AG04450 (cell line): ENCODE data around the gene GEMIN2. TPM values are rescaled to one million over a fixed set of nuclear protein-coding genes. Genes with fewer than 3 reads are reported as not detected.
A peak's percentile ranks its signal among the peaks of the same experiment; 100 is the strongest.

ENCODE experiments used
- CTCF ChIA-PET: fragments of 300-600, 350-600 bp; formaldehyde crosslinking; extraction: SDS; loops from one replicate; lab custom pipeline; 2022; ENCODE audit warnings: antibody characterized with exemption, inconsistent platforms; lab: Charles Lee
- POLR2A ChIA-PET: fragments of 350-600 bp; formaldehyde crosslinking; extraction: SDS; loops from one replicate; lab custom pipeline; 2021; ENCODE audit warnings: antibody characterized with exemption, inconsistent platforms; lab: Yijun Ruan, JAX
- DNase-seq: peaks from one replicate; pipeline ENCODE4 v3.0.0-alpha.2; 2011; ENCODE audit warnings: low read depth, low spot score
- H3K27ac ChIP-seq: one replicate; pipeline ENCODE4 v1.5.1; 2012; ENCODE audit warnings: low read depth, low read length, control low read depth
- H3K27me3 ChIP-seq: one replicate; pipeline ENCODE4 v1.6.0; 2012; ENCODE audit warnings: low read length; ENCODE audit not compliant: control insufficient read depth, insufficient read depth
- H3K4me3 ChIP-seq: 2 replicates; pipeline ENCODE4 v1.5.1; 2011; ENCODE audit warnings: mild to moderate bottlenecking, low read depth, low read length, control low read depth
- H3K9me3 ChIP-seq: 2 replicates; pipeline ENCODE4 v1.5.1; 2012; ENCODE audit warnings: low read length; ENCODE audit not compliant: control insufficient read depth, insufficient read depth
- CTCF ChIP-seq: IDR thresholded peaks from 2 replicates; pipeline ENCODE4 v1.5.1; 2011; ENCODE audit warnings: low read depth, low read length, control low read depth, inconsistent platforms
- polyA plus RNA-seq: library from polyadenylated mRNA; depleted of rRNA; stranded (reverse); fragments of >200 nt; gene quantifications from 2 replicates; pipeline ENCODE4 v1.2.3, GENCODE V29; 2011

The GEMIN2 gene
- polyA plus RNA-seq, 1 experiment: 15.4 TPM

- H3K4me3 ChIP-seq: no peak overlapping the region
- TF ChIP-seq CTCF: no peak
- ChIA-PET POLR2A (no interaction called here), CTCF (no interaction called here)
- H3K27ac ChIP-seq: no peak overlapping the region
- no peaks in the 10 kb centered on the region; the same call in 1 of the 2 replicates for H3K9me3 ChIP-seq
- no peak for DNase-seq
- no peaks in the 10 kb centered on the region for H3K27me3 ChIP-seq
These were observed 59.1 kb downstream of the GEMIN2 start for GRCh38 chr14:39173198-39173597.

GRCh38 chr14:39174560-39175444 is 60.7 kb downstream of the GEMIN2 start, which contains the start of gene PNN:
Gene PNN (plus strand): TSS chr14:39175254. CDS start chr14:39175280, 26 bp downstream.
- ChIA-PET POLR2A (interaction anchor here (0.6 to 1.4 kb wide), 8 partner anchors 8 to 257 kb away, joined by 3 to 12 read pairs (median 3); partner anchors contain the start of genes FBXO33 and SEC23A), CTCF (no interaction called here)
- Histone ChIP-seq H3K27ac (peak within 1 kb of the TSS; percentile 87), H3K27me3 (no peaks in the 10 kb centered on the region), H3K9me3 (no peaks in the 10 kb centered on the region; the same call in 1 of the 2 replicates), H3K4me3 (peak within 1 kb of the TSS; percentile 91)
- DNase-seq: peak; percentile 99
- no peak for TF ChIP-seq CTCF

- Histone ChIP-seq H3K4me3 (peak overlapping the region; percentile 91), H3K27me3 (no peaks in the 10 kb centered on the region), H3K27ac (peak overlapping the region; percentile 81), H3K9me3 (no peaks in the 10 kb centered on the region)
- CTCF ChIA-PET: no interaction called here
- POLR2A ChIA-PET: interaction anchor here (0.6 to 1.4 kb wide), 8 partner anchors 9 to 256 kb away, joined by 3 to 12 read pairs (median 3); partner anchors contain the start of genes FBXO33 and SEC23A
- no peak for TF ChIP-seq CTCF
- no peak for DNase-seq
These were observed 61.5 kb downstream of the GEMIN2 start for GRCh38 chr14:39175445-39176262.

- no peak for TF ChIP-seq CTCF
- ChIA-PET CTCF (no interaction called here), POLR2A (no interaction called here)
These were observed 62.4 kb downstream of the GEMIN2 start for GRCh38 chr14:39176263-39177167.

More at GRCh38 chr14:39176263-39177167, 62.4 kb downstream of the GEMIN2 start:
- no peak for DNase-seq
- Histone ChIP-seq H3K4me3 (peak overlapping the region; percentile 91), H3K27me3 (no peaks in the 10 kb centered on the region), H3K9me3 (no peaks in the 10 kb centered on the region), H3K27ac (no peak overlapping the region)
